GM19238 (cell line): Measurements from ENCODE around the gene TRPC4AP.
"Not testable (repeated sequence)": the region's sequence is repeated elsewhere in the genome, so short reads cannot be mapped to it uniquely, and the experiment has no call there.

ENCODE experiments used
- DNase-seq: peaks from one replicate; pipeline ENCODE4 v3.0.0; 2011; ENCODE audit warnings: low spot score; ENCODE audit not compliant: insufficient read length

The TRPC4AP gene

DNA sequence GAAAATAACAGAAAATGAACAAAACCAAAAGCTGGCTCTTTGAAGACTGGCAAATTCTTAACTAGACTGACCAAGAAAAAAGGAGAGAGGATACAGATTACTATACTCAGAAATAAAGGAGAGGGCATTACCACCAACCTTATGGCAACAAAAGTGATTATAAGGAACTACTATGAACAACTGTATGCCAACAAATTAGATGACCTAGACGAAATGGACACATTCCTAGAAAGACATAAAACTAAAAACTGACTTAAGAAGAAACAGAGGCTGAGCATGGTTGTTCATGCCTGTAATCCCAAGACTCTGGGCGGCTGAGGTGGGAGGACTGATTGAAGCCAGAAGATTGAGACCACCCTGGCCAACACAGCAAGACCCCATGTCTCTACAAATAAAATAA is 33.5 kb downstream of the TRPC4AP start:
- no peak for DNase-seq

- DNase-seq = no peak
Observed at GRCh38 chr20:35055445-35056276, 36.9 kb downstream of the TRPC4AP start.

DNA sequence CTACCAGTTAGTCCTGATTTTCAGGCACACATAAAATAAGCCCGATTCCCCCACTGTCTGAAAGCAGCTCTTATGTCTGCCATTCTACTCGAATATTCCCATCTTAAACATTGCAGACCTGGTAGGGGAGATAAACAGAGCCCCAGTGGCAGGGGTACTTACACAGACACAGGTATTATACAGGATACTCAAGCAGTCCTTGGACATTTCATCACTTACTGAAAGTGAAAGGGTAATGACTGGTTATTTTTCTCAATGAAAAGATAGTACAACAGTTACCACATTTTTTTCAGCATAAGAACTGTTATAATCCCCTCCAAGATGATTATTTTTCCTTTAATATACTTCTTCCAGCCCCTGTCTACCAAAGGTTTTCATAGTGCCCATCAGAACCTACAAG is 37.8 kb downstream of the TRPC4AP start:
- no peak for DNase-seq

DNA sequence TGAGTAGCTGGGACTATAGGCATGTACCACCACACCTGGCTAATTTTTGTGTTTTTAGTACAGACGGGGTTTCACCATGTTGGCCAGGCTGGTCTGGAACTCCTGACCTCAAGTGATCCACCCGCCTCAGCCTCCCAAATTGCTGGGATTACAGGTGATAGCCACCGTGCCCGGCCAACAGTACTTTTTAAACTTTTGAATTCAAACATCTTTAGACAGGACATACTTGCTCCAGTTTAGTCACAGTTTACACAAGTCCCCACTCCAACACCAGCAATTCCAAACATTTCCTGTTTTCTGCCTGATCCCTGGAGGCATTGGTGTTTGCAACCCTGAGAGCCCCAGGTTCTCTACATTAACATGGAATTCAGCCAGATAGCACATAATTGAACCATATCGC is 40.0 kb downstream of the TRPC4AP start:
- DNase-seq = not testable (repeated sequence)

- no peak for DNase-seq
Observed at GRCh38 chr20:35049776-35050352, 42.7 kb downstream of the TRPC4AP start.

GRCh38 chr20:35048739-35049138 is 43.9 kb downstream of the TRPC4AP start:
- no peak for DNase-seq

- DNase-seq = no peak
Observed at GRCh38 chr20:35042268-35042667, 50.3 kb downstream of the TRPC4AP start.

DNA sequence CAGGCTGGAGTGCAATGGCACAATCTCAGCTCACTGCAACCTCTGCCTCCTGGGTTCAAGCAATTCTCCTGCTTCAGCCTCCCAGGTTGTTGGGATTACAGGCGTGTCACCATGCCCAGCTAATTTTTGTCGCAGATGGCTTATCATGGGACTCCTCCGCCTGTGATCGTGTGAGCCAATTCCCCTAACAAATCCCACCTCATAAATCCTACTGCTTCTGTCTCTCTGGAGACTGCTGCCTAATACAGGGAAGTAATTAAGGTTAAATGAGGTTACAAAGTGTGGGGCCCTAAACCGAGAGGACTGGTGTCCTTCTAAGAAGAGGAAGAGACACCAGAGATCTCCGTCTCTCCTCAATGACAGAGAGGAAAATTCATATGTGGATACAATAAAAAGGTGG is 52.0 kb downstream of the TRPC4AP start:
- DNase-seq = no peak

DNA sequence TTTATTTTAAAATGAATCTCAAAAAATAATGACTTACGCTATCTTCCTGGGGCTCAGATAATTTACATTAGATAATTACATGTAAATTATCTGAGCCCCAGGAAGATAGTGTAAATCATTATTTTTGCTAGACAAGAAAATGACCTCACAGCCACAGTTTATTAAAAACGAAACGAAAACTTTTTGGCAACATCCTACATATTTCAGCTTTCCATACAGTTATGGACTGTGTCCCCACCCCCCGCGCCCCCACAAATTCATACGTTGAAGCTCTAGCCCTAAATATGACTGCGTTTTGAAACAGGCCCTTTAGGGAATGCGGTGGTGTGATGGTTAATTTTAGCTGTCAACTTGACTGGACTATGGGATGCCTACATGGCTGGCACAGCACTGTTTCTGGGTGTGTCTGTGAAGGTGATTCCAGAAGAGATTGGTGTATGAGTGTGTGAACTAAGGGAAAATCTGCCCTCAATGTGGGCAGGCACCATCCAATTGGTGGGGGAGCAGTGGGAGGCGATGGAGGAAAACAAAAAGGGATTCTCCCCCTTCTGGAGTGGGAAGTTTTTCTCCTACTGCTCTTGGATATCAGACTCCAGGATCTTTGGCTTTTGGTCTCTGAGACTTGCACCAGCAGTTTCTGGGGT is 52.6 kb downstream of the TRPC4AP start:
- no peak for DNase-seq

- DNase-seq = no peak
Observed at GRCh38 chr20:35039146-35039545, 53.5 kb downstream of the TRPC4AP start.

GRCh38 chr20:35034145-35034544 is 58.5 kb downstream of the TRPC4AP start:
- DNase-seq = no peak

DNA sequence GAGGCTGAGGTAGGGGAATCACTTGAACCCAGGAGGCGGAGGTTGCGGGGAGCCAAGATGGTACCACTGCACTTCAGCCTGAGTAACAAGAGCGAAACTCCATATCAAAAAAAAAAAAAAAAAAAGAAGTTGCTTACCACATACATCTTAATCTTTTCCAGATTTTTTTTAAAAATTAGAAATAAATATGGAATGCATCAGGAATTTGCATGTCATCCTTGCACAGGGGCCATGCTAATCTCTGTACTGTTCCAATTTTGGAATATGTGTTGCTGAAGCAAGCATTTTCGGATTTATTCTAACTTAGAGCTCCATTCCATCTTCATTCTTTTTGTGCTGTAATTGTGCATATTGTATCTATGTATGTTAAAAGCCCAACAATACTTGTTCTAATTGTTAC is 62.5 kb downstream of the TRPC4AP start:
- no peak for DNase-seq

- no peak for DNase-seq
Observed at GRCh38 chr20:35027301-35027700, 65.3 kb downstream of the TRPC4AP start.

- no peak for DNase-seq
Observed at GRCh38 chr20:35025116-35025515, 67.5 kb downstream of the TRPC4AP start.

DNA sequence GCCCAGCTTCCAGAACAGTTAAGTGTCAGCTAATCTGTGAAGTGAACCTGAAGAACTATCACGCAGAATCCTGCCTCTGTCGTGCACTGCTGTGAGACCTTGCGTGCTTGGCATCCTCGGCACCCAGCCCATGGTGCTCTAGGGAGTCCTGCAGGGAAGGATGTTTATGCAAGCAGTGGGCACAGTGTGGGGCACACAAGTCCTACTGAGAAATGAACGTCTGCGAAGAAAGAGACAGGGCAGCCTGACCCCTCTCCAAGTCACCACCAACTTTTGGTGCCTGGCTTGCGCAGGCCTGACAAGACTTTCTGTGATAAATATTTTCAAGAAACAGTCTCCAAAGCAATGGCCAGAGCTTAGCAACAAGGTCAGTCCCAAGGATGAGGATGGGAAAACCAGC is 69.0 kb downstream of the TRPC4AP start:
- DNase-seq = no peak

DNA sequence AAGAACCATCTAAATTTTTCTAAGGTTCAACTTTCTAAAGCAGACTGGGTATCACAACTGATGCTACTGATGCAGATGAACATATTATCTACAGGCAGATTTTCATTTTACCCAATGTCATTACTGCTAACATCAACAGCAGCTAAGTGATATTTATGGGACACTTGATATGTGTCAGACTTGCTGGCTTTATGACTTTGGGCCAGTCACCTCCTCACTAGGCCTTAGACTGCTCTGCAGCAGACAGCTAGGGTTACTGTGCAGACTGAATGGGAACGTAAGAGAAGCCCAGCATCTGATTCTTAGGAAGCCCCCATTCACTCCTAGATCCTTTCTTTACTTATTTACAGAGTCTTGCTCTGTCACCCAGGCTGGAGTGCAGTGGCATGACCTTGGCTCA is 70.8 kb downstream of the TRPC4AP start:
- no peak for DNase-seq

DNA sequence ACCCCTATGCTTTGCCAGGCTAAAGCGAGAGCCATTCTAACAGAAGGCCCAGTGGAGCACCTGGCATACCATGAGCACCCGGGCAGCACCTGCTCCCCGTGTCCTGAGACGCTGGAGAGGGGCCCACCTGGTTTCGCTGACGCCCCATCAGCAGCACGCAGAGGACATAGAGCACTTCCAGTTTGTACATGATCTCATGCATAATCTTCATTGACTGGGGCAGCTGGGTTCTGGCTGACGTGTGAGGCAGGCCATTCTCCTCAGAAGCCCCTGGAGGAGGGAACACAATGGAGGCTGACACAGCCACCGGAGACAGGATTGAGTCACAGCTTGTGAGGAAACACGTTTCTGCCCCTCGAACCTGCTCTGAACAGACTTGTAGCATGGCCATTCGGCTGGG is 71.5 kb downstream of the TRPC4AP start:
- no peak for DNase-seq

GRCh38 chr20:35020108-35020928 is 72.3 kb downstream of the TRPC4AP start:
- DNase-seq = no peak

- no peak for DNase-seq
Observed at GRCh38 chr20:35018590-35019371, 73.8 kb downstream of the TRPC4AP start.

DNA sequence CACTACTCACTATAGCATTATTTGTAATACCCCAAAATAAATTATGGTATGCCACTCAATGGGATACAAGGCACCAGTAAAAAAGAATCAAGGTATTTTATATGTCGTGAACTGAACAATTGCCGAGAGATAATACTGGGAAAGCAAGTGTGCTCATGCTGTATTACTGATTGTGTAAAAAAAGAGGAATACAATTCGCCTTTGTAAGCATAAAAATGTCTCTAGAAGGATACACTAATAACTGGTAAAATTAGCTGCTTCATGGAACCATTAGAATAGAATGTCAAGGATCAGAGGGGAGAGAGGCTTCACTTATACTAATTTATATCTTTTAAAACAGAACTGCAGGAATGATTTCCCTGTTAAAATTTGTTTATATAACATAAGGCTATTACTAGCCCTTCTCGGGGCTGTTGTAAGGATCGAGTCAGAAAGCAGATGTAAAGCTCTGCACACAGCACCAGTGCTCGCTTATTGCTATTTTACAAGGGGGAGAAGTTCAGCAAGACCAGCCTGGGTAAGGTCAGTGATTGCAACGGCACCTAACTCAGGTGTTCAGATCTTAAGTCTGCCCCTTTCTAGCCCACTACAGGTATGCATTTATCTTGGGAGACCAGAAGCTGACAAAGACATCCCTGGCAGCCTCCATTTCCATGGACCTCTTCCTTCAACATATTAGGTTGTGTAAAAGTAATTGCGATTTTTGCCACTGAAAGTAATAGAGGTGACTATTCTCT is 75.3 kb downstream of the TRPC4AP start:
- DNase-seq = no peak
